HG03064 (cell line): Measurements from ENCODE around the gene ACBD7.
A peak's percentile ranks its signal among the peaks of the same experiment; 100 is the strongest.

Source experiments
- ATAC-seq: cut with Tn5 transposase; IDR thresholded peaks from one replicate; pipeline ENCODE4 v1.9.1; 2021; ENCODE audit warnings: low read depth; ENCODE audit not compliant: unreplicated experiment

Gene ACBD7

DNA sequence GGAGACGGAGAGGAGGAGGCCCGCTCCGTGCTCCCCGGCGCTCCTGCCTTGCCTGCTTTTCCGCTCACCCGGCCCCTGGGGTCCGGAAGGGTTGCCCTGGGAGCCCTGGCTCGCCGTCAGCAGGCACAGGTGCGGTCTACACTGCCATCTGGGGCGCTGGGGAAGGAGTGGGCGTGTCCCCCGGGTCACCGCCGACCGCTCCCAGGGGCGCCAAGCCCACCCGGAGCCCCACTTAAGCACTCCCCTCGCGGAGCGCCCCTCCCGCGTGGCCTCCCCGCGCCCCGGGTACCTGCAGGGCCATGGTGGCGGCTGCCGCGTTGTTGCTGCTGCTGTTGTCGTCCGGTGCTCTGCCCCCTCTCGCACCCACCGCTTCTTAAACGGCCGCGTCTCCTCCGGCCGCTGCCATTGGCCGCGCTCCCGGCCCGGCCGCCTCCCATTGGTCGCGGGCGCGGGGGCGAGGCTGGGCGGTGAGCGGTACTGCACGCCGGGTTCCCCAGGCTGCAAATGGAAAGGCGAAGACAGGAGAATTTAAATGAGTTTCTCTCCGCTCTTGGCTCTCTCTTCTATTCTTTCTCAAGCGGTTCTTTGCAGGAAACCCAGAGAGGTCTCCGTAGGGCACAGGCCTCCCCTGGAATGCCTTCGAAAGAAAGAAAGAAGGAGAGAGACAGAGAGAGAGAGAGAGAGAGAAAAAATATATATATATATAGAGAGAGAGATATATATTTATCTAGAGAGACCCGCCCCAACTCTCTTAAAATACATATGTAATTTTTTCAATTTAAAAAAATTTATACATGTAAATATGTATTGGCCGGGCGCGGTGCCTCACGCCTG is at the start of gene ACBD7:
Gene ACBD7 (minus strand): TSS at position 349 of the 834 bp plus-strand sequence. CDS start 48 bp downstream, at position 301.
- ATAC-seq = peak; percentile 94

DNA sequence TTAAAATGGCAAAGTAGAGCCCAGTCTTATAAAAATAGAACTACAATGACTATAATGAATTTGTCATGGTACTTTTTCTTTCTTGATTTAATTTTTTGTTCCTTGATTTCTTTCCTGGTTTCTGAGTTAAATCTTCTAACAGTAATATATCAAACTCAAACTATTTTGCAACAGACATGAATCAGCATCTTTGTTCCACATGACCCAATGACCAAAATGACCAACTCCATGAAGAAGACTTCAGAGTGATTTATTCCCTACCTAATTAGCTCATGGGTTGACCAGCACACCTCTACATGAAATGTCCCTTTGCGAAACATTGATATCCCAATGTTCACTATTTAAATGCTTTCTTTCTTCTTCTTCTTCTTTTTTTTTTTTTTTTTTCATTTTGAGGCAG is 49.1 kb upstream of the ACBD7 start:
- no peak for ATAC-seq

DNA sequence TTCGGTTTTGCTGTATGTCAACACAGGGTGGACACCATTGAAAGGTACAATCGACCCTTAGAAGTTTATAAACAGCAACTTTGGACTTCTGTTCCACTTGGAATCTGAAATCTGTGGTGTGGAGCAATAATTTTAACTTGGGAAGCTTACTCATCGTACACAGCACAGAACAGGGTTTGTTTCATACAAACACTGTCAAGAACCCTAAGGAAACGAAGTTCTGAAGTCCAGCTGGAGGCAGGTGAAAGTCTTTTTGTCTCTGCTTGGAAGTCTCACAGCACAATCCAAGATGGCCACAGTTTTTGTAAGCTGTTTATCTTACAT is 48.4 kb upstream of the ACBD7 start:
- no peak for ATAC-seq

DNA sequence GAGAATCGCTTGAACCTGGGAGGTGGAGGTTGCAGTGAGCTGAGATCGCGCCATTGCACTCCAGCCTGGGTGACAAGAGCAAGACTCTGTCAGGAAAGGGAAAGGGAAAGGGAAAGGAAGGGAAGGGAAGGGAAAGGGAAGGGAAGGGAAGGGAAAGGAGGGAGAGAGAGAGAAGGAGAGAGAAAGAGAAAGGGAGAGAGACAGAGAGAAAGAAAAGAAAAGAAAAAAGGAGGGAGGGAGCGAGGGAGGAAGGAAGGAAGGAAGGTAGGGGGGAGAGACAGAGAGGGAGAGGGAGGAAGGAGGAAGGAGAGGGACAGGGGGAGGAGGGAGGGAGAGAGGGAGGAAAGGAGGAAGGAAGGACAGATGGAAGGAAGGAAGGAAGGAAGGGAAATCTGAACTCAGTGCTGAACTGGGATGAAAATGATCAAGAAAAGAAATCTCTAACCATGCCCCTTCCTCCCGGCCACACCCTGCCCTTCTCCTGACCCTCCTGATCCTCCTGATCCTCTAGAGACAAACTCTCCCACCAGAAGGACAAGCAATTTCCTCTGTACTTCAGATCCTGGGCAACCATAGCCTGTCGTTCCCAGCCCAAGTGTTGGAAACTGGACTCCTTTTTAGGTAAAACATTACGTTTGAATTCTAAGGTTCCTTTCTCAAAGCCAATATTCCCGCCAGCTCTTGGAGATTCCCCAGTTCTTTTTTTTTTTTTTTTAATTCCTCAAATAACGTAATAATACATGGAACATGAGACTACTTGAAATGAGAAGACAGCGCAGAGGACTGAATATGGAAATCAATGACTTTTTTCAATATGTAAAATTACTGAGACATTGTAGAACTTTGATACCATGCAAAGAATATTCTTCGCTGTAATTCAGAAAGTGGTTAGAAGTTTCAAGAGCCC is 47.8 kb upstream of the ACBD7 start:
- no peak for ATAC-seq

DNA sequence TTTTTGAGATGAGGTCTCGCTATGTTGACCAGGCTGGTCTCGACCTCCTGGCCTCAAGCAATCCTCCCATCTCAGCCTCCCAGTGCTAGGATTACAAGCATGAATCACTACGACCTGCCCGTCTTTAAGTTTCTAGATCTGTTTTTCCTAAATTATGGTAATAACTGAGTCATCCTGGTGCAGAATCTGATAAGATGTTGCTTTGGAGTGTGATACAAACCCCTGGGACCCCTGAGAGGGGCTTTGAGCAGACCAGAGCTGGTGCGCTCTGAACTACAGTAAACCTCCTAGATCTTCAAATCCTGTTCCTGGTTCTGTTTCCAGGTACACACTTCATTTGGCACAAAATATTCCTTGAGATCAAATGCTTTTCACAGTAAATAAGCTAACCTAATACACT is 42.8 kb upstream of the ACBD7 start:
- ATAC-seq = no peak

DNA sequence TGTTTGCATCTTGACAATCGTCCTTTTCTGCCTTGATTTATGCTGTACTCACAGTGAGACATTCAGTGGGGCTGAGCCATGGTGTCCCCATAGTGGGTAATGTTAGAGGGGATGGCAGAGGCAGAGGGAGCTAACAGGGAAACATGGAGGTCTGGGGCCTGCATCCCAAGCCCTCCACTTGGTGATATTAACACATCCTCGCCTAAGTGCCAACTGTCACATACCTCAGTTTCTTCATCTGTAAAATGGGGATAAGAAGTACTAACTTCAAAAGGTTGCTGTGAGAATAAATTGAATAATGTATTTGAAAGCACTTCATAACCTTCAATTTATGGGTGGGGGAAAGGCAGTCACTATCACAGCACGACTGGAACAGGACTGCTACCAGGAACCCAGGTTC is 36.3 kb upstream of the ACBD7 start:
- no peak for ATAC-seq

DNA sequence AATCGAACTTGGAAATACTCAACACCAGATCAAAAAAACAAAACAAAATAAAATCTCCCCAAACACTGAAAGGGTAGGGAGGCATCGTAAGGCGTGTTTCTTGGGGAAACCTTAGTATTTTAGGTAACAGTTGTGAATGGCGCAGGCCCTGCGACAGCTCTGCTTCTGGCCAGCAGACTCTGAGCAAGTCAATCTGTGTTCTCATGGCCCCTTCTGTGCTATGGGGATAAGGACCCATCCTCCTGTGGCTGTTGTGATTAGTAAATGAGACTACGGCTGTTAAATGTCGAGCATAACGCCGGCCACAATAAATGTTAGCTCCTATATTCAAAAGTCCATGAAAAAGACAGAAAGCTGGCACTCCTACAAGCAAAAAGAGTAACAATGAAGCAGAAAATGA is 35.6 kb upstream of the ACBD7 start:
- no peak for ATAC-seq

DNA sequence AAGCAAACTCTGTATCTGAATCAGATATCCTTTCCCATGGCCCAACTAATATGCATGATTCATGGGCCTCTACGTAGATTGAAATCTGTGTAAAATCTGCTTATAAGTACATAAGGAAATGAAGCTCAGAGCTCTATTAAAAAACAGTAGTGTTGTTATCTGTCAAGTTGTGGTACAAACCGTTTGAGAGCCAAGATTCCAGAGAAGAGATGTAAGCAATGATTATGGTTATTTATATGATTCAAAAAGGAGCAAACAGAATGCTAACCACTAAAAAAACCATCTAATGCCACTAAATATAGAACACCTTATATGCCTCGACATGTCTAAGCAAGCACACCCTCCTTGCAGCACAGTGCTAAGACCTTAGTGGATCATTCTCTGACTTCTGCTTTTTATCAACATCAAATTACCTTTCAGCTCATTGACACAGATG is 35.2 kb upstream of the ACBD7 start:
- ATAC-seq = no peak

DNA sequence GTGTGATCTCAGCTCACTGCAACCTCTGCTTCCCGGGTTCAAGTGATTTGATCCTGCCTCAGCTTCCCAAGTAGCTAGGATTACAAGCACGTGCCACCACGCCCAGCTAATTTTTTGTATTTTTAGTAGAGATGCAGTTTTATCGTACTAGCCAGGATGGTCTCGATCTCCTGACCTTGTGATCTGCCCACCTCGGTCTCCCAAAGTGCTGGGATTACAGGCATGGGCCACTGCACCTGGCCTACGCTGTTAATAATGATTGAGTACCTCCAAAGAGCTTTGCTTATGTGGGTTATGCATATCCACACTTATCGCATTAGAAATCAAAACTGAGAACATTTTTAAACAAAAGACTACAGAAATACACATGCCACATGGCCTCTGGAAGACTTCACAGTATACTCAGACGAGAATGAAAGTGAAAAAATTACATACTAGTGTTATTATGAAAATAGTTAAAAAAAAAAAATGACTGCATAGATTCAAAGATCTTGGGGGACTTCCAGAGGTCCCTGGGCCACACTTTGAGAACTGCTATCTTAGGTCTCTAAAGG is 34.0 kb upstream of the ACBD7 start:
- peak; percentile 91 for ATAC-seq

DNA sequence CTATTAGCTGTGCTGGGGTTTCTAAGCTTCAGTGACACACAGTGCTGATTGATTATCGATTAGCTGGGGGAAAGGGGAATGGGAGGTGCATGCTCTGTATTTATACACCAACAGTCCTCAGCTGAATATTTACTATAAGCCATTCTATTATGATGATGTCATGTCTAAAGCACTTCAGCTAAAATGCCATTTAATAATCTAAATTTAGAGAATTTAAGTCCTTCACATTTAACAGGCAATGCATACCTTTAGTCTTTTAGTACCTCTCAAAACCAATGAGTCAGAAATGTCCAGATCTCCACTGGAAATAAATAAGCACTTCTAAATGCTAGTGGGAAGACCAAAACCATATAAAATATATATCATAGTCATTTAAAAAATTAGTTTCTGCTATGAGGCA is 33.1 kb upstream of the ACBD7 start:
- no peak for ATAC-seq

DNA sequence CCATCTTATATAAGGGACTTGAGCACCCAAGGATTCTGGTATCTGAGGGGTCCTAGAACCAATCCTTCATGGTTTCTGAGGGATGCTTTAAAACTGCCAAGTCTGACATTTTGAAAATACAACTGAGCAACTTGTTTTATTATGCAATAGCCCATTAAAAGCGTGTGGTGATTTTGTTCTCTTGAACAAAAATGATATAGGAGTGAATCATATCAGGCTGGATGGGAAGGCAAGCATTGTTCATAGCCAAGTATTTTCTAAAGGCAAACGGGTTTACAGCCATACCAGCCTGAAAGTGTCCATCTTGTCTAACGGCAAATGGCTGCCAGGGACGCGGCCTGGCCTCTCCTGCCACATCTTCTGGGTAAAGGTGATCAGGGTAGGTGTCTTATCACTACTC is 31.9 kb upstream of the ACBD7 start:
- no peak for ATAC-seq

DNA sequence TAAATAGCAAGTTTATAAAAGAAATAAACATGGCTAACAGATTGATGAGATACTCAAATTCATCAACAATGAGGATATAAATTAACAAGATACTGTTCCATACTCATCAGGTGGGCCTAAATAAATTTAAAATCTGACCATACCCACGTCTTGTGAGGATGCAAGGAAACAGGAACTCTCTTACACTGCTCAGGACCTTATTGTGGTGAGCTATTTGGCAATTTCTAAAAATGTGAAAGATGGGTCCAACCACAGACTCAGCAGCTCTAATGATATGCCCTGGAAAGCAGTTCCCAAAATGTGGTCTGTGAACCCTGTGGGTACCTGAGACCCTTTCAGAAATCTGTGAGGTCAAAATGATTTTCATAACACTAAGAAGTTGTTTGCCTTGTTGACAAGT is 30.0 kb upstream of the ACBD7 start:
- no peak for ATAC-seq

DNA sequence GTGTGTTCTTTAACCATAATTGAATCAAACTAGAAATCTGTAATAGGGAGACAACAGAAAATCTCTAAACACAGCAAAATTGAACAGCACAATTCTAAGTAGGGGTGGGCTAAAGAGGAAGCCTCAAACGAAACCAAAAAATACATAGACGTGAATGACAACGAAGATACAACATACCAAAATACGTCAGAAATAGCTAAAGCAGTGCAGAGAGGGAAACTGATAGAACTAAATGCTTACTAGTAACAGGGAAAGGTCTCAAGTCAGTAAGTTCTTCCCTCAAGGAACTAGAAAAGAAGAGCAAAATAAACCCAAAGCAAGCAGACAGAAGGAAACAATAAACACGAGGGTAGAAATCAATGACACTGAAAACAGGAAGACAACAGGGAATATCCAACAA is 27.6 kb upstream of the ACBD7 start:
- ATAC-seq = no peak

DNA sequence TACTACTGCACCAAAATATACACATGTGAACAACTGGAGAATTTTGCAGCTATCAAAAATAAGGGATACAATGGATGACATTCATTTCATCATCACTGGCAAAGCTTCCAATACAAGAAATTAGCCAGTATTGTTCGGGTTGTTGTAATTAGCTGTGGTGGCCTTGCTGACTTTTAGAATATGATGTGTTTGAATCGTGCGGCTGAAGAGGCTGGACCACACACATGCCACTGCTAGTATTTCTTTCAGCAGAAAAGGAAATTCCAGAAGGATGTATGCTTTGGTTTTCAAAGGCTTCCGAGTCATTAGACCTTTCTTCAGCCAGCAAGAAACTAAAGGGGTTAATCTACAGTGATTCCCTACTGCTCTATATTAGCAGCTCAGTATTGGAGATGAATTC is 25.2 kb upstream of the ACBD7 start:
- no peak for ATAC-seq

DNA sequence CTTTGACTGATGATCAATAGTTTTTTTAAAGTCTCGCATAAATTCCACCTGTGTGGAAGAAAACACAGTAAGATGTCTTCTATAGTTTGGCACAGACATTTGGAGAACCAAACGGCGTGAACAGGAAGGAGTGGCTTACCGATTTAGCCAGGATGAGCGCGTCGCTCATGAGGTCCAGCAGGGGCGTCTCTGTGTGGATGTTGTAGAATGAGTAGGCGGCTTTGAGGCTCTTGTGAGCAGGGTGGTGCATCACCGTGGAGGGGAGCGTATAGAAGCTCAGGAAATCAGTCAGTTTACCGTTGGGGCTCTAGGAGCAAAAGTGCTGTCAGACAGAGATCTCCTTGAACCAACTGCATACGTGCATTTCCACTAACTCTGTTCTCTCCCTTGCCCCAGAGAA is 24.1 kb upstream of the ACBD7 start:
- ATAC-seq = no peak

DNA sequence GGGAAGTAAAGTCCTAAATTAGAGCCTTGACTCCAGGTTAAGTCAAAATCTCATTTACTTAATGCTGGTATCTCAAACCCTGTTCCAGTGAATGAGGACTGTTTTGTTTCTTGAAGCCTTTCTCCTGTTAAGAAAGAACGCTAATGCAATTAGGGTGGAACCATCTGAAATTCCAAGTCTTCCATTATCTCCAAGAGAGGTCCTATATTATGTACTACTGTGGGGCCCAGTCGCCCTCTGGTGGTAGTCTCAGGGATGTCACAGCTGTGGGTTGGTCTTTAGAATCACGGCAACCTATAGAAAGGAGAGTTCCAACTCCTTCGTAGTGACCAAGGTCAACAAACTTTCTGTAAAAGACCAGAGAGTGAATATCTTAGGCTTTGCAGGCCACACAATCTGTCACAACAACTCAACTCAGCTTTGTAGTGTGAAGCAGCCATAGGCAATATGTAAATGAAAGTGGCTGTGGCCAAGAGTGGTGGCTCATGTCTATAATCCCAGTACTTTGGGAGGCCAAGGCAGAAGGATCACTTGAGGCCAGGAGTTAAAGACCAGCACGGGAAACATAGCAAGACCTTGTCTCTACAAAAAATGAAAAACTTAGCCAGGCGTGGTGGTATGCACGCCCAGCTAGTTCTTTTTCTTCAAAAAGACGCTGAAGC is 17.9 kb upstream of the ACBD7 start:
- no peak for ATAC-seq

DNA sequence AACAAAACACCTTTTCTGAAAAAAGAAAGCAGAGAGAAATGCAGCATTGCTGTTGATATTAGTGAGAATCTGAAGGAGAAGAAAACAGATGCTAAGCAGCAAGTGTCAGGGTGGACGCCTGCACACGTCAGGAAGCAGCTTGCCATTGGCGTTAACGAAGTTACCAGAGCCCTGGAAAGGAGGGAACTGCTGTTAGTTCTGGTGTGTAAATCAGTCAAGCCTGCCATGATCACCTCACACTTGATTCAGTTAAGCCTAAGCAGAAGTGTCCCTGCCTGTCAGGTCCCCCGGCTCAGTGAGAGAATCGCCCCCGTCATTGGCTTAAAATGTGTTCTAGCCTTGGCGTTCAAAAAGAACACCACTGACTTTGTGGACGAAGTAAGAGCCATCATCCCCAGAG is 14.9 kb upstream of the ACBD7 start:
- ATAC-seq = no peak

DNA sequence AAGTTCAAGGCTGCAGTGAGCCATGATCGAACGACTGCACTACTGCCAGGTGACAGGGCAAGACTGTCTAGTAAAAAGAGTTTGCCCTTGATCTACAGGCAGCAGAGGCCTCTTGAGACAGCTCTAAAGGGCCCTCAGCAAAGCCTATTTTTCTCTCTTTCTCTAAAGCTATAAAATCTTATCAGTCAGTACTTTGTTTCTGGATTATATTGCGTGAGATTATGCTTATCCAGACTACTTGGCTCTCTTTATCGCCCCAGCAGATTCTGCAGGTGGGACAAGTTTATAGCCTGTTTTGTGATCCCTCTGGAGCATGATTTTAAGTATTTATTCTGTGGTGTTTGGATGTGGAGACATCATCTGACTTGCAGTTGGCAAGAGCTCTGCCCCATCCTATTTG is 11.3 kb upstream of the ACBD7 start:
- ATAC-seq = no peak

DNA sequence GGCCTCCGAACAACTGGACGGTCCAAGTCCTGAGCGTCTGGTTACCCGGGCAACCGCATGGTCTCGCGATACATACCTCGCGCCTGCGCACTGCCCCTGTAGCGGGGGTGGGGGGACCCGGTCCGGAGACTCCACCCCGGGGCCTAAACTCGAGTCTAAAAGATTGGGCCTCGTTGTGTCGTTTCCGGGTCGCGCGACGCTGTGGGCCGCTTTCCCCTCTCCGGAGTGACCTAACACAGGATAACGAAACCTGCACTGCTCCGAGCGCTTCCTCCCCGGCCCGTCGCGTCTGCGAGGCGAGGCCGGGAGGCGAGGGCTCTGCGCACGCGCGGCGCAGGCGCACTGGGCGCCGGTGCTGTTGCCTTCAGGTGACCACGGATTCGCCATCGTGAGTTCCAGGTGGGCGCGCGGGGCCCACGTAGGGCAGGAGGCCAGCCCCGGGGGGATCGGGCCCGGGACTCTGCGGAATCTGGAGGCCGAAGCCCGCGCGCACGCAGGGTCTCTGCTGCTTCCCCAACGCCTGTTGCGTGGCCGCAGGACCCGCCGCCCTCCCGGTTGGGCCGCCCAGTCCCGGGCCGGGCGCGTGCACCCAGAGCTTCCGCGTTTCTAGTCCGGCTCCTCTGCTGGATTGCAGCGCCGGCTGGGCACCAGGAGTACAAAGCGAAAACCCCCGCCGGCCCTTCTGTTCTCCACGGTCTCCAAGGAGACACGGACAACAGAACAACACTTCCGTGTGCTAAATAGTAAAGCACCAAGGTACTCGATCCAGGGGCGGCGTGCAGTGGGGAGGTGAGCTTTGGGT is 8.6 kb upstream of the ACBD7 start, which contains the start of gene RPP38:
Gene RPP38 (plus strand): TSS at position 345 of the 802 bp plus-strand sequence. CDS start 5,960 bp downstream, outside the sequence.
- peak; percentile 81 for ATAC-seq

DNA sequence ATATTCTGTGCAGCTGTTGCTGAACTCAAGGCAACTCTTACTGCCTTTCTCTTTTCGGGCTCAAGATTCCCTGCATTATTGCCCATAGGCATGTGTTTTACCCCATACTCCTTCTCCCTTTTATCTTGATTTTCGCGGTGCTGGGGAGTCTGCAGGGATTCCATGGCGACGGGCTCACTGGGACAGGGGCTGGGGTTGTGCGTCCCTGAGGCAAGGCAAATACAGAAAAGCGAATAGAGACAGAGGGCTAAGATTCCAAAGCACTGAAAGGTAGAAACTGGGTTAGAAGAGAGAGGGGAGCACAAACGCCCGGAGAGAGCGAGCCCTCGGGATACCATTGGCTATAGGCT is 8.1 kb upstream of the ACBD7 start:
- peak; percentile 22 for ATAC-seq
